Stimulated activated CD8-positive, alpha-beta memory T cell treated with anti-CD3 and anti-CD28 coated beads, Interleukin-7, amount 100 ng/mL, for 48 hours (primary cell): ENCODE measurements around the gene MCF2L2.

Experiments used
- DNase-seq, 2 donors: peaks; one replicate each; pipeline ENCODE4 v3.0.0-alpha.2; 2020; ENCODE audit warnings: low read depth in 1 of 2; ENCODE audit errors: extremely low read depth in 1 of 2

The MCF2L2 gene

DNA sequence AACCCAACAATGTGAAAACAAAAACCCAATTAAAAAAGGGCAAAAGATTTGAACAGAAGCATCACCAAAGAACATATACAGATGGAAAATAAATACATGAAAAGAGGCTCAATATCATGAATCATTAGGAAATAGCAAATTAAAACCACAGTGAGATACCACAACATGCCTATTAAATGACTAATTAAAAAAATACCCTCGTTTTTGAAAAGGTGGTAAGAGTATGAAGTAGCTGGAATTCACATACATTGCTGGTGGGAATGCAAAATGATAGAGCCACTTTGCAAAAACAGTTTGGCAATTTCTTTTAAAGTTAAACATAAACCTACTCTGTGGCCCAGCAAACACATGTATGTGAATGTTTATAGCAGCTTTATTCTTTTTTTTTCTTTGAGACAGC, 99.6 kb downstream of the MCF2L2 start:
- DNase-seq: no peak

DNA sequence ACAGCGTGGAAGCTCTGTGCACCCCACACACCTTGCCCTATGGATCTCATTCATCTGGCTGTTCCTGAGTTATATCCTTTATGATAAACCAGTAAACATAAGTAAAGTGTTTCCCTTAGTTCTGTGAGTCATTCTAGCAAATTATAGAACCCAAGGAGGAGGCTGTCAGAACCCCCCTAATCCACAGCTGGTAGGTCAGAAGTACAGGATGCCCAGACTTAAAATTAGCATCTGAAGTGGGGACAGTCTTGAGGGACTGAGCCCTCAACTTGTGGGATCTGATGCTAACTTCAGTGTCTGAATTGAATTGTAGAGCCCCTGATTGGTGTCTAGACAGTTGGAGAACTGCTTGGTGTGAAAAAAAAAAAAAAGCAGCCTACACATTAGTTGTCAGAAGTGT, 100.3 kb downstream of the MCF2L2 start:
- DNase-seq: no peak

DNA sequence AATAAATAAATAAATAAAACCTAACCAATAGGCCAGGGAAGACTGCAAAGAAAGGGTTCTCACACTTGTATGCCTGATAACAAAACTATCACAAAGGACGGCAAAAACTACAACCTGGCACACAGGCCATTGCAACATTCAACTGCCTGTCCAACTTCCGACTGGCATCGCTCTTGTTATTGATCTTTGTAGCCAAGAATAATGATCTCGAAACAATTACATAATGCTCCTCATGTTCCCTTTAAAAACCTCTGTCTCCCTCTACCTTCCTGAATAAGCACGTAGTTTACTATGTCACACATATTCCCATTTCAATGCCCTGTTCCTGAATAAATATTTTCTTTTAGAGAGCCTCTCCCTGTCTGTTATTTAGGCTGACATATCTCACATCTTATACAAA, 101.1 kb downstream of the MCF2L2 start:
- DNase-seq: no peak

DNA sequence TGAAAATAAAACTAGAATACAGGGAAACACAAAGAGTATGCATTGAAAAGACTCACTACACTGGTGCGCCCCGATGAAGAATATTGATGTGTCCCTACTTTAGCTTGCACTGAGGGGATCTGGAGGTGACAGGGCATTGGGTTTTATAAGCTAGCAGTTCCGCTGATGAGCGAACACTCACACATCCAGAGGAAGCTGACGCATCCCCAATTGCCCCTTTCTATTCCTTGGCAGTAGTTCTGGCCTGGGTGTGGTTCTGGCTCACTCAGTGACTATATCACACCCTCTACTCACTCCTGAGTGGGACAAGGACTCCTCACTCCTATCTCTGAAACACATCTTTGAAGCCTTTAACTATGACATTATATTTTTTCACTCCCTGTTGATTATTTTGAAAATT, 104.3 kb downstream of the MCF2L2 start:
- DNase-seq: no peak

DNA sequence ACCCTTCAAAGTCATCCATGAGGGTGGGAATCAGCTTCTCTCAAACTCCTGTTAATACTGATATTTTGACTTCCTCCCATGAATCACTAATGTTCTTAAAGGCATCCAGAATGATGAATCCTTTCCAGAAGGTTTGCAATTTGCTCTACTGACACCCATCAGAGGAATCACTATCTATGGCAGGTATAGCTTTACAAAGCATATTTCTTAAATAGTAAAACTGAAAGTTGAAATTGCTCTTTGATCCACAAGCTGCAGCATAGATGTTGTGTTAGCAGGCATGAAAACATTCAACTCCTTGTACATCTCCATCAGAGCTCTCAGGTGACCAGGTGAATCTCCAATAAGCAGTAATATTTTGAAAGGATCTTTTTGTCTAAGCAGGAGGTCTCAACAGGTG, 109.0 kb downstream of the MCF2L2 start:
- DNase-seq: no peak

DNA sequence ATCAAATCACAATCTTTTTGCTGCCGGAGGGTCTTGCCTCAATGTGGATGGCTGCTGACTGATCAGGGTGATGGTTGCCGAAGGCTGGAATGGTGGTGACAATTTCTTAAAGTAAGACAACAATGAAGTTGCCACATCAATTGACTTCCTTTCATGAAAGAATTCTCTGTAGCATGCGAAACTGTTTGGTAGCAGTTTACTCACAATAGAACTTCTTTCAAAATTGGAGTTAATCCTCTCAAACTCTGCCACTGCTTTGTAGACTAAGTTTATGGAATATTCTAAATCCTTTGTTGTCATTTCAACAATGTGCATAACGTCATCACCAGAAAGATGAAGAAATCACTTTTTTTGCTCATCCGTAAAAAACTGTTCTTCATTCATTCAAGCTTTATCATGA, 109.5 kb downstream of the MCF2L2 start:
- DNase-seq: no peak

DNA sequence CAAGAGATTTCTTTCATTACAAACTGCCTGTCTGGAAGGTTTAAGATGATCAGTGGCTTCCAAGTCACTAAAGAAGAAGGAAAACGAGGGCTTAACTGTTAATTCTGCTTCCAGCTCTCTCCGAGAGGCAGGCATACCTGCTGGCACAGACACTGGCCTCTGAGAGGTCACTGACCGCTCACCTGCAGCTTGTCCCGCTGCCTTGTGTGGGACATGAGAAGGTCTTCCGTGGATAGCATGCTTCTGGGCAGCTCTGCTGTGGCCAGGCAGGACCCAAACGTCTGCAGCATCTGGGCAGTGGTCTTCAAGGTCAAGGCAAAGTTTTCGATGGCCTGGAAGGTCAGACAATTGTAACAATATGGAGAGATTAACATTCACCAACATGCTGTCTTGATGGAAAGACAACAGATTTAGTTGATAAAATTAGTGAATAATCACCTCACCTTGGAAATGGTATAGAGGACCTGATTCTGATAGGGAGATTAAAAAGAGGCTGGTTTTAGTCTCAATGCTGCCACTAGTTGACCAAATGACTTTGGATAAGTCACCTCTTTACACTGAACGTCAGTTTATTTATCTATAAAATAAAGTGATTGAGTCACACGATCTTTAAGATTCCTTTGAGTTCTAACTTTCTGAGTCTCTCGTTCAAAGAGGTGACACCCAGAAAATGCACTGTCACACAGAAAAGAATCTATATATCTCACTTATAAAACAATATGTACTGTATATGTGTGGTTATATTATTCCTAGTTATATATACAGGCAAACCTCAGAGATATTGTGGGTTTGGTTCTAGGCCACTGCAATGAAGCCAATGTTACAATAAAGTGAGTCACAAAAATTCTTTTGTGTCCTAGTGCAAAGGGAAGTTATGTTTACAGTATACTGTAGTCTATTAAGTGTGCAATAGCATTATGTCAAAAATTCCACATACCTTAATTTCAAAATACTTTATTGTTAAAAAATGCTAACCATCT, 110.2 kb downstream of the MCF2L2 start:
- no peak for DNase-seq

DNA sequence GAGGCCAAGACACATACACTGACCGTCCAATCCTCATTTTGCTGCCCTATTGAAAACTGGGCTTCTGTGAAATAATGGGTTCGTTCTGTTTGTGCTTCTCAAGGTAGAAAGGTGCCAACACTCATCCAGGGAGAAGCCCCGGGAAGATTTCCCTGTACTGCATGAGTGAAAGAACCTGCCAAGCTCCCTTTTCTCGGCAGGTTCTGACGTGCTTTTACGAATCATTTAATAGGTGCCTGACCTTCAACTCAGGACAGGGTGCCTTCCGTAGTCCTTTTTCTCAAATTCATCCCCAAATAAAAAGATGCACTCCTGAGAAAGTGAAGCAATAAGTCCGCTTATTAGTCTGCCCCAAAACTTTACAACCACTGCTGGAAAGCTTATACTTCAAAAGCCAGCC, 111.1 kb downstream of the MCF2L2 start:
- no peak for DNase-seq

DNA sequence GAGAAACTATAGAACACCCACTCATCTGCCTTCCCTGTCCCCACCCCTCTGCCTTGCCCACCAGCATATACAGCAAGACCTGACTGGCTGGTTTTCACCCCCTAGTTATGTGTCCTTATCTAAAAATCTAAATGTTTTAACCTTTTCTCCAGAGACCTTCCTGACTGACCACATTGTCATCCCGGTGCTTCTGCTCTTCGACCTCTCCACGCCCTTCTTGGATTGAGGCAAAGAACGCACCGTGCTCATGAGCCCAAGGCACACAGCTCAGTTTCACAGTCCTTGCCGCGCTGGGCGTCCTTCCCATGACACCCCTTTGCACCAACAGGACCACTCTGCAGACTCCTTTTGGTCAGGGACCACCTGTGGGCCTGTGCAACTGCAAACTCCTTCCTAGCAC, 112.7 kb downstream of the MCF2L2 start:
- no peak for DNase-seq

DNA sequence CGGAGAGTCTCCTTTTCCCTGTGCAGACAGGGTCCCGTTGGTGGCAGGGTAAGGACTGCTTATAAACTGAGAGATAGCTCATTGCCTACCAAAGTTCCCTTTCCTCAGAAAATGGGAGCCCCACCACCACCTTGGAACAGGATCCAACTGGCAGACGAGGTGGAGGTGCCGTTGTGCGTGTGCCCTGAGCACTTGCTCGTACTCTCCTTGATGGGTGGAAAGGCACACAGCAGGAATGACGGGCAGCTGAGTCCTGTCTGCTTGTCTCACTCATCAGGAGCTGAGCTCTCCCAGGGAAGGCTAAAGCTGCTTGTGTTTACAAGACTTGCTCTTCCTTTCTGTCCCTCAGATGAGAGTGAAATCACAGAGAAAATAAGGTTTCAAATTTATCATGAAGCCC, 114.7 kb downstream of the MCF2L2 start:
- DNase-seq: no peak

DNA sequence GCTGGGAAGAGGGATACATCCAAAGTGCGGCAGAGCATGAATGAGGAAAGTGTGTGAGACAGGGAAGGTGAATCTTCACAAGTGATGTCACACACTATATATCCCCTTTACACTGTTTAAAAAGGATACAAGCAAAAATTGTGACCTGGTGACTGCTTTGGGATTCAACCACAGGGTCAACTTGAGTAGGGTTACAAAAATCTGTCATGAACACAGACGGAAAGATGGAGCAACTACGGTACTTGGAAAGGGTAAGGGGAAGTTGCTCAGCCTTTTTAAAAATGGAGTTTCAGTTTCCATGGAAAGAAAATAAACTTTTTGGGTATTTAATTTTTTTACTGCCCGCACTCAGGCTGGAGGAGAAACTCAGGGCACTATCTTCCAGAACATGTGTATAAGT, 115.1 kb downstream of the MCF2L2 start:
- DNase-seq: no peak

DNA sequence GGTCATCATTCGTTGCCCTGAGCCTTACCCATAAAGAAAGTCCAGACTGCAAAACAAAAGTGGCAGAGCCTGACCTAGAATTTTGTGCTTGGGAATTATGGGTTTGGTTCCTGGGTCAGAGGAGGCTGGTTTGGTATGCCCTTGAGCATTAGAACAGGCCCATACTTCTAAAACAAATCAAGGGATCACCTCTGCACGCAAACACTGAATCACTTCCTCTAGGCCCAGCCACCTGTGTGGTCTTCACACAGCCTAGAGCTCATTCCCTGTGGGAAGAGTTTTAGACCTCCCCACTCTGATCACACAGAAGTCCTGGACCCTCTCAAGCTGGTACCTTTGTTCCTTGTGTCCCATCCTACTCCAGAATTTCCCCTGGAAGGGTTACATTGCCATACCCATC, 116.0 kb downstream of the MCF2L2 start:
- DNase-seq: no peak

DNA sequence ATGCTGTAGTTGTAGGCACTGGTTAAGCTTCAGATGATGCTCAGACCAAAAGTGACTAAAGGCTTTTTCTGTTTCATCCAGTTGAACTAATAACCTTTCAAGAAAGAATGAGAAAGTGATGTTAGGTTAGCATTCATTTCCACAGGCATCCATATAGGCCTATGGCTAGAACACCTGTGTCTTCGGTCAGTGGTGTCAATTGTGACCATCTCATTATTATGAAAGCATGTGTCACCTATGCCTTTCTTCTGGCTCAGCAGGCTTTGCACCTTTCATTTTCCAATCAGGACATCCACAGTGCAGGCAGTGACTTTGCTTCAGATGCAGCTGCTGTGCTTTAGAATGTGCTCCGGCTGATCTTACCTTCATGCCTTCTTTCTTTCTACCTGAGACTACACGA, 117.5 kb downstream of the MCF2L2 start:
- no peak for DNase-seq

DNA sequence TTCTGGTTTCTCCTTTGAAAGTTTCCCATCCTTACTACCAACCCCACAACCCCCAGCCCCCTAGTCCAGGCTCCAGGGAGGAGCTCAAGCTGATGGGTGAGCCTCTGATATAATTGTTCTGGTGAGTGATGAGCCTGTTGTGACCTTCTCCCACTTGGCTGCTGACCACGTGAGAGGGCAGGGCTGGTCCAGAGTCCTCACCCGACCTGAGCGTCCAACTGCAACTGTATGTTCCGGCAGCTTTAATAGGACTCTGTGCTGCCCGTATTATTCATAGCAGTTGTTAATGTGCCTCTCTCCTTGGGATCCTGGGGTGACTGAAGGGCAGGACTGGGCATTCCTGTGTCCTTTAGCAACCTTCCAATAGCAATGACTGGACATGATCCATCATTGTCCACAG, 119.1 kb downstream of the MCF2L2 start:
- DNase-seq: no peak

DNA sequence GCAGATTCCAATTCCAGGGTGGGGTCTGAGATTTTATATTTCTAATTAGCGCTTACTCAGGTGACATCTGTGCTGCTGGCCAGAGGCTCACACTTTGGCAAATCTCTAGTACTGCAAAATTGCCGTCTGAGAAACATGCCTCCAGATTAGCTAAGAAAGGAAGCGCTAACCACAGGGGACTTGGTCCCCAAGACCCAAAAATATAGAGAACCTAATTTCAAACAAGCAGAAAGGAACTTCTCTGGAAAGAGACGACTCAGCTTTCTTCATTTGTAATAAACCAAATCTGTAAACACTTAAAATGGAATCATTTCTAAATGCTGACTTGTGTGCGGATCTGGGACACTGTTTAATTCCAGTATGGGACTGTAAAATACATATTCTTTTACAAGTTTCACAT, 119.7 kb downstream of the MCF2L2 start:
- DNase-seq: no peak

DNA sequence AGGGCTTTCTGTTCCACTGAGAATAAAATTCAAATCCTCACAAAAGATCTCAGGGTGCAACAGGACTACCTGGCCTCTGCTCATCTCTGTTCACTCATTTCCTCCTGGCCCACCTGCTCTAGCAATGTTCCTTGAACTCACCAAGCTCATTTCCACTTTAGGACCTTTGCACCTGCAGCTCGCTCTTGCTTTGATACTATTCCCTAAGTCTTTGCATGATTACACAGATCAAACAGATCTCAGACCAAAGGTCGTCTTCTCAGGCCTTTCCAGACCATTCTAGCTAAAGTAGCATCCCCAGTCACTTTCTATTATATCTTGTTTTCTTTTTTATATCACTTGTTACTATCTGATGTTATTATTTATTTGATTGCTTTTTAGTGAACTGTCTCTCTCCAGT, 120.7 kb downstream of the MCF2L2 start:
- DNase-seq: no peak

DNA sequence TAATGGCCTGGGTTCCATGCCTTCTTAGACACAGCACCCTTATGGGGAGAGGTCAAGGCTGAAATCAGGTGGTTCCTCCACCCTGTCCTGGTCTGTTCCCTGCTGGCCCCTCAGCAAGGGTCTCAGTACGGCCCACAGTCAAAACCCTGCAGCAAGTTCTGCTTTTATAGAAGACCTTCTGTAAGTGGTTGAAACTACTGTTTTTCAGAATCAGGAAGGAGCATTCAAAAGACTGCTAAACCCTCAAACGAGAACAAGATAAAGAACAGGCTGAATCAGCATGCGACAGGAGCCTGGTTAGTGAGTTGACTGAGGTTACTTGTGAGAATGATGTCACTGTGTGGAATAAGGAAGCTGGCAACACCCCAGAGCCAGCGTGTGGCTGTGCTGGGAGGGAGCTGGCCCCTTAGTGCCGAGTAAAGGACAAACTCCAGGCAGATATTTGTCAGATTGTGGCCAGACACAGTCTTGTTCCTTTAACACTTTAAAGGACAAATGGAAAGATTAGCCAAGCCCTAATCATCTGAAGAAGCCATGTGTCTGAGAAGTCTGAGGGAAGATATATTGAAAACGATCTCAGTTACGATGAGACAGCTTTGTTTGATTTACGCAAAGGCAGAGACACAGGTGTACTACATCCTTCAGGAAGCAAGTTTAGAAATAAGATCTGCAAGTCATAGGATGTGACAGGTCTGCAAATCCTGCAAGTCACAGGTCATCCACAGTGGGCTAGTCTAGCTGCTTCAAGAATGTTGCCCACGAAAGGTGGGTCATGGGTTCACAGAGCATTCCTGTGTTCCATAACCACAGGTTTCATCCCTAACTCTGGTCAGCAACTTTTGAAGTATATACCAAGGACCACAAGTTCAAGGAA, 121.4 kb downstream of the MCF2L2 start:
- peak; percentile 18 to 58 for DNase-seq

DNA sequence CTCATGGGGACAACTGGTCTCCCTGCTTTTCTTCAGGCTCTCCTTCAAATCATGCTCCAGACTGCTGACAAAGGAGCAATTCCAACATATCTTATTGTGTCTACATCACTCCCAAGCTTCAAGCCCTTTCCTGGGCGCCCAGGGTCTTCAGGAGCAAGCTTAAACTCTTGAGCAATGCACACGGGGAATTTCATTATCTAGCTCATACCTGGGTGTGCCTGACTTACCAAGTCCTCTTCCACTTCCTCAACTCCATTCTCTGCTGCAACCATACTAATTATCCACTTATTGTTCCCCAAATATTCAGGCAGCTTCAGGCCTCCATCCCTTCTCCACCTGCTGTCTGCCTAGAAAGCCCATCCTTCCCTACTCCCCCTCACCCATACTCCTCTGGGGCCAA, 124.7 kb downstream of the MCF2L2 start:
- DNase-seq: no peak

DNA sequence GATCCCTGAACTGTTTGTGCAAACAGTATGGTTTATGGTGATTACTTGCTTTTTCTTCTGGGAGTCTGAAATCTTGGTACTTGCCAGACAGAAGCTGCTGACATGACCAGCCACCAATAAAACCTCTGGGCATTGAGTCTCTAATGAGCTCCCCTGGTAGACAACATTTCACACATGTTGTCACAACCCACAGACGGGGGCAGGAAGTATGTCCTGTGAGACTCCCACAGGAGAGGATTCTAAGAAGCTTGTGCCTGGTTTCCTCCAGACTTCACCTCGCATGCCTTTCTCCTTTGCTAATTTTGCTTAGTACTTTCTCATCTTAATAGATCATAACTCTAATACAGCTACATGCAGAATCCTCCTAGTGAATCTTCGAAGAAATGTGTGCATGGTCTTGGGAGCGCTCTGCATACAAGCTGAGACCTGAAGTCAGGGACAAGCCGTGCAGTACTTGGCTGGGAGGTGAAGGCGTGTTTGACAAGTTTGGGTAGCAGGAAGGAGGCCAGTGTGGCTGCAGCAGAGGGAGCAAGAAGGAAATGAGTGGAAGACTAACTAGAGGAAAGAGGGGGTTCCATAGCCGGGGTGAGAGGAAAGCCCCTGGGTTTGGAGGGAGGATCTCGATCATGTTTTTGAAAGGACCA, 126.4 kb downstream of the MCF2L2 start:
- DNase-seq: no peak

DNA sequence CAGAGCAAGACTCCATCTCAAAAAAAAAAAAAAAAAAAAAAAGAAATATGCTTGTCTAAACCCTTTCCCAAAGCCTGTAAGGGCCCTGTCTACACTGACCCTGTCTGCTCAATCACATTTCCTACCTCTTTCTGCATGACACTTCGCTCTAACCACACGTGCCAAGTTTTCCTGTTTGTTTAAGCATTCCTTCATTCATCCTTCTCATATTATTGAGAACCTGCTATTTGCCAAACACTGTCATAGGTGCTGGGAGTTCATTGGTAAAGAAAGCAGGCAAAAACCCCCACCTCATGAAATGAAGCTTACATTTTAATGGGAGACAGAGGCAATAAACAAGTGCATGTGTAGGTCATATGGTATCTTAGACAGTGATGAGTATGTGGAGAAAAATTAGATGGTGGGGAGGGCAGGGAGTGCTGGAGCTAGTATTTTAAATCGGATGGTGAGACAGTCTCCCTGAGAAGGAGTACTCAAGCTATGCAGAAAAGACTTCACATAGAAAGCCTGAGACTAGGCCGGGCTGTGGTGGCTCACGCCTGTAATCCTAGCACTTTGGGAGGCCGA, 127.3 kb downstream of the MCF2L2 start:
- DNase-seq: no peak

DNA sequence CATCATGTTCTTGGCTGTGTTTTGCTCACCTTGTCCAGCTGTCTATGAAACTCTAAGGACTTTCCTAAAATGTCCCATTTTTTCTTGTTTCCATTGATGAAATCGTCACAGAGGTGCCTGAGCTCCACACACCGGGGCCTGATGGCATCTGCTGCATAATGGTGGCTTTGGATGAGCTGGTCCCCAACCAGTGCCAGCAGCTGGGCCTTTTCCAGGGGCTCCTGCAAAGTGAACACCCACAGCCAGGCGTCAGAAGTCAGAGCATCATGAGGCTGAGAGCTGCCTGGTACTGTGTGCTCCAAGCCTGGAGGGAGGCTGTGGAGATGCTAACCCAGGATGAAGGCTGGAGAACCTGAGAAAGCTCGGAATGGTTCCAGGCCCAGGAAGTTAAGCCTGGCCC, 128.4 kb downstream of the MCF2L2 start:
- DNase-seq: no peak
